Measurements from ENCODE around the gene CYFIP1. TPM values are rescaled to one million over a fixed set of nuclear protein-coding genes. Genes with fewer than 3 reads are reported as not detected.

The CYFIP1 gene
- total and polyA plus RNA-seq, 5 donors: 12.2 to 42.5 (median 35.3) TPM

- Histone ChIP-seq H3K27me3 (ENCODE audit: control insufficient read depth, insufficient read depth) (no peaks in the 10 kb centered on the region), H3K4me1 (ENCODE audit: control insufficient read depth, insufficient read depth, low read length) (no peaks in the 10 kb centered on the region), H3K4me3 (ENCODE audit: low read length) (no peak overlapping the region), H3K9me3 (ENCODE audit: control insufficient read depth, low read length) (no peaks in the 10 kb centered on the region), H3K27ac (ENCODE audit: low read length) (no peak overlapping the region)
- DNase-seq (no peak), ATAC-seq (no peak)
- 74% methylated on average over 1 of the region's 1 CpG for WGBS
- intact Hi-C loops (cut with DNase I): no loop called here
Measured at GRCh38 chr15:22856659-22857058, 123.5 kb downstream of the CYFIP1 start.

GRCh38 chr15:22855791-22856190 is 124.4 kb downstream of the CYFIP1 start:
- Histone ChIP-seq H3K4me1 (ENCODE audit: control insufficient read depth, insufficient read depth, low read length) (no peaks in the 10 kb centered on the region), H3K27ac (ENCODE audit: low read length) (no peak overlapping the region), H3K27me3 (ENCODE audit: control insufficient read depth, insufficient read depth) (no peaks in the 10 kb centered on the region), H3K9me3 (ENCODE audit: control insufficient read depth, low read length) (no peaks in the 10 kb centered on the region), H3K4me3 (ENCODE audit: low read length) (no peak overlapping the region)
- intact Hi-C loops (cut with DNase I): no loop called here
- 56% methylated on average over 4 of the region's 4 CpGs for WGBS
- ATAC-seq: no peak
- no peak for DNase-seq

- no peaks in the 10 kb centered on the region for H3K9me3 ChIP-seq (ENCODE audit: control insufficient read depth, low read length)
- 86% methylated on average over 4 of the region's 4 CpGs for WGBS
- no peak overlapping the region for H3K4me3 ChIP-seq (ENCODE audit: low read length)
- no peaks in the 10 kb centered on the region for H3K4me1 ChIP-seq (ENCODE audit: control insufficient read depth, insufficient read depth, low read length)
- ATAC-seq: no peak
- DNase-seq: no peak
- H3K27me3 ChIP-seq (ENCODE audit: control insufficient read depth, insufficient read depth): no peaks in the 10 kb centered on the region
- intact Hi-C loops (cut with DNase I): no loop called here
- no peak overlapping the region for H3K27ac ChIP-seq (ENCODE audit: low read length)
Measured at GRCh38 chr15:22851513-22851912, 128.7 kb downstream of the CYFIP1 start.

GRCh38 chr15:22850055-22850454 is 130.1 kb downstream of the CYFIP1 start:
- Histone ChIP-seq H3K27me3 (ENCODE audit: control insufficient read depth, insufficient read depth) (no peaks in the 10 kb centered on the region), H3K4me3 (ENCODE audit: low read length) (no peak overlapping the region), H3K4me1 (ENCODE audit: control insufficient read depth, insufficient read depth, low read length) (no peaks in the 10 kb centered on the region), H3K9me3 (ENCODE audit: control insufficient read depth, low read length) (no peaks in the 10 kb centered on the region), H3K27ac (ENCODE audit: low read length) (no peak overlapping the region)
- 86% methylated on average over 3 of the region's 3 CpGs for WGBS
- intact Hi-C loops (cut with DNase I): no loop called here
- ATAC-seq (no peak), DNase-seq (no peak)

GRCh38 chr15:22846073-22846472 is 134.1 kb downstream of the CYFIP1 start:
- 95% methylated on average over 6 of the region's 6 CpGs for WGBS
- no peaks in the 10 kb centered on the region for H3K9me3 ChIP-seq (ENCODE audit: control insufficient read depth, low read length)
- H3K27ac ChIP-seq (ENCODE audit: low read length): no peak overlapping the region
- H3K4me1 ChIP-seq (ENCODE audit: control insufficient read depth, insufficient read depth, low read length): no peaks in the 10 kb centered on the region
- H3K27me3 ChIP-seq (ENCODE audit: control insufficient read depth, insufficient read depth): no peaks in the 10 kb centered on the region
- H3K4me3 ChIP-seq (ENCODE audit: low read length): no peak overlapping the region
- intact Hi-C loops (cut with DNase I): no loop called here
- DNase-seq: no peak
- no peak for ATAC-seq

GRCh38 chr15:22845289-22845900 is 134.8 kb downstream of the CYFIP1 start:
- WGBS: 62% methylated on average over 2 of the region's 2 CpGs
- ATAC-seq (no peak), DNase-seq (no peak)
- Histone ChIP-seq H3K9me3 (ENCODE audit: control insufficient read depth, low read length) (no peaks in the 10 kb centered on the region), H3K27me3 (ENCODE audit: control insufficient read depth, insufficient read depth) (no peaks in the 10 kb centered on the region), H3K4me1 (ENCODE audit: control insufficient read depth, insufficient read depth, low read length) (peaks cover 1% of the 10 kb centered on the region), H3K27ac (ENCODE audit: low read length) (no peak overlapping the region), H3K4me3 (ENCODE audit: low read length) (no peak overlapping the region)
- intact Hi-C loops (cut with DNase I): no loop called here

GRCh38 chr15:22844421-22845288 is 135.5 kb downstream of the CYFIP1 start:
- intact Hi-C loops (cut with DNase I): no loop called here
- DNase-seq (no peak), ATAC-seq (no peak)
- Histone ChIP-seq H3K4me3 (ENCODE audit: low read length) (no peak overlapping the region), H3K27me3 (ENCODE audit: control insufficient read depth, insufficient read depth) (no peaks in the 10 kb centered on the region), H3K9me3 (ENCODE audit: control insufficient read depth, low read length) (no peaks in the 10 kb centered on the region), H3K27ac (ENCODE audit: low read length) (no peak overlapping the region), H3K4me1 (ENCODE audit: control insufficient read depth, insufficient read depth, low read length) (peaks cover 2% of the 10 kb centered on the region)
- 84% methylated on average over 19 of the region's 19 CpGs for WGBS

- intact Hi-C loops (cut with DNase I): loop anchor here in 1 of 4 donors (10.0 kb wide), 1 partner anchor 54 kb away; the partner anchor contains the start of gene NIPA1
- H3K4me1 ChIP-seq (ENCODE audit: control insufficient read depth, insufficient read depth, low read length): peaks cover 2% of the 10 kb centered on the region
- no peaks in the 10 kb centered on the region for H3K27me3 ChIP-seq (ENCODE audit: control insufficient read depth, insufficient read depth)
- no peaks in the 10 kb centered on the region for H3K9me3 ChIP-seq (ENCODE audit: control insufficient read depth, low read length)
- peak overlapping the region; percentile 81 for H3K4me3 ChIP-seq (ENCODE audit: low read length)
- WGBS: under 1% methylated on average over 16 of the region's 16 CpGs
- H3K27ac ChIP-seq (ENCODE audit: low read length): peak overlapping the region; percentile 83
- DNase-seq: no peak
- ATAC-seq: no peak
Measured at GRCh38 chr15:22839046-22839695, 141.0 kb downstream of the CYFIP1 start.

GRCh38 chr15:22838292-22839042 is 141.7 kb downstream of the CYFIP1 start, which contains the start of gene NIPA2:
NIPA2 (plus strand) TSS chr15:22838666; CDS start chr15:22851732, 13,066 bp downstream.
- ATAC-seq (peak; percentile 99 to 100), DNase-seq (peak; percentile 99 to 100 (median 100))
- intact Hi-C loops (cut with DNase I): loop anchor here in 1 of 4 donors (10.0 kb wide), 1 partner anchor 54 kb away; the partner anchor contains the start of gene NIPA1
- H3K4me1 ChIP-seq (ENCODE audit: control insufficient read depth, insufficient read depth, low read length): peaks cover 2% of the 10 kb centered on the region
- no peaks in the 10 kb centered on the region for H3K9me3 ChIP-seq (ENCODE audit: control insufficient read depth, low read length)
- peak within 1 kb of the TSS; percentile 81 for H3K4me3 ChIP-seq (ENCODE audit: low read length)
- peak within 1 kb of the TSS; percentile 83 for H3K27ac ChIP-seq (ENCODE audit: low read length)
- no peaks in the 10 kb centered on the region for H3K27me3 ChIP-seq (ENCODE audit: control insufficient read depth, insufficient read depth)
- WGBS: under 1% methylated on average over 83 of the region's 83 CpGs

- 66% methylated on average over 1 of the region's 1 CpG for WGBS
- Histone ChIP-seq H3K4me3 (ENCODE audit: low read length) (no peak overlapping the region), H3K4me1 (ENCODE audit: control insufficient read depth, insufficient read depth, low read length) (no peaks in the 10 kb centered on the region), H3K27ac (ENCODE audit: low read length) (no peak overlapping the region), H3K9me3 (ENCODE audit: control insufficient read depth, low read length) (no peaks in the 10 kb centered on the region), H3K27me3 (ENCODE audit: control insufficient read depth, insufficient read depth) (no peaks in the 10 kb centered on the region)
- DNase-seq (peak in 1 of 3 donors; percentile 21), ATAC-seq (no peak)
- intact Hi-C loops (cut with DNase I): loop anchor here in 1 of 4 donors (10.0 kb wide), 1 partner anchor 47 kb away; the partner anchor contains the start of gene NIPA1
Measured at GRCh38 chr15:22831473-22831872, 148.7 kb downstream of the CYFIP1 start.
